Neuronal stem cell (in vitro differentiated cells): ENCODE data around the gene WDR54.

ENCODE experiments used
- DNase-seq: peaks from one replicate; pipeline ENCODE4 v3.0.0-alpha.2; 2013; ENCODE audit warnings: low spot score
- H2AFZ ChIP-seq: one replicate; pipeline ENCODE4 v1.6.1; 2013; ENCODE audit warnings: mild to moderate bottlenecking, low read length, inconsistent platforms
- H2AK5ac ChIP-seq: 2 replicates; pipeline ENCODE4 v1.6.1; 2013; ENCODE audit warnings: low read depth, mild to moderate bottlenecking, inconsistent platforms, low read length, moderate library complexity, mixed read lengths
- H2BK120ac ChIP-seq: 2 replicates; pipeline ENCODE4 v1.6.1; 2013; ENCODE audit warnings: low read depth, mild to moderate bottlenecking, inconsistent platforms, low read length, moderate library complexity, mixed read lengths
- H2BK12ac ChIP-seq: one replicate; pipeline ENCODE4 v1.6.1; 2013; ENCODE audit warnings: low read length, inconsistent platforms
- H2BK15ac ChIP-seq: 2 replicates; pipeline ENCODE4 v1.6.1; 2013; ENCODE audit warnings: mild to moderate bottlenecking, low read length, inconsistent platforms, mixed read lengths
- H2BK5ac ChIP-seq: one replicate; pipeline ENCODE4 v1.6.1; 2013; ENCODE audit warnings: inconsistent platforms, mild to moderate bottlenecking, low read length, moderate library complexity
- H3K14ac ChIP-seq: one replicate; pipeline ENCODE4 v1.6.1; 2013; ENCODE audit warnings: low read length, inconsistent platforms
- H3K18ac ChIP-seq: 2 replicates; pipeline ENCODE4 v1.6.1; 2013; ENCODE audit warnings: low read length, inconsistent platforms
- H3K23ac ChIP-seq: 2 replicates; pipeline ENCODE4 v1.6.1; 2013; ENCODE audit warnings: low read depth, mild to moderate bottlenecking, mixed read lengths, low read length, inconsistent platforms; ENCODE audit not compliant: poor library complexity
- H3K27ac ChIP-seq: replicated peaks from 3 replicates; pipeline ENCODE4 v1.5.1; 2013; ENCODE audit warnings: low read length, inconsistent platforms
- H3K27me3 ChIP-seq, 3 experiments: 2 replicates each; pipeline ENCODE4 v1.6.1; 2013; ENCODE audit warnings: low read length in 3 of 3, mild to moderate bottlenecking in 2 of 3, inconsistent platforms in 1 of 3, low read depth in 1 of 3, mixed read lengths in 1 of 3, moderate library complexity in 1 of 3; ENCODE audit not compliant: control insufficient read depth in 3 of 3, insufficient read depth in 3 of 3
- H3K36me3 ChIP-seq, 2 donors: replicated peaks in 1 of 2; 2 replicates each; pipeline ENCODE4 v1.6.1; 2013; ENCODE audit warnings: low read length in 2 of 2; ENCODE audit not compliant: control insufficient read depth in 2 of 2, insufficient read depth in 2 of 2
- H3K4ac ChIP-seq: 2 replicates; pipeline ENCODE4 v1.6.1; 2013; ENCODE audit warnings: inconsistent platforms, mild to moderate bottlenecking, low read length, moderate library complexity
- H3K4me1 ChIP-seq, 2 donors: 1 replicate in 1 of 2; 2 replicates in 1 of 2; pipeline ENCODE4 v1.6.1; 2013; ENCODE audit warnings: low read length in 2 of 2, low read depth in 1 of 2; ENCODE audit not compliant: control insufficient read depth in 2 of 2, insufficient read depth in 1 of 2
- H3K4me2 ChIP-seq: one replicate; pipeline ENCODE4 v1.6.1; 2013; ENCODE audit warnings: mild to moderate bottlenecking, low read length, inconsistent platforms; ENCODE audit not compliant: insufficient read depth, poor library complexity, severe bottlenecking
- H3K4me3 ChIP-seq, 2 donors: 2 replicates each; pipeline ENCODE4 v1.5.1; 2013; ENCODE audit warnings: low read length in 2 of 2, mild to moderate bottlenecking in 2 of 2, inconsistent platforms in 1 of 2, moderate library complexity in 1 of 2
- H3K79me1 ChIP-seq: one replicate; pipeline ENCODE4 v1.6.1; 2013; ENCODE audit warnings: low read depth, mild to moderate bottlenecking, inconsistent platforms, low read length, moderate library complexity
- H3K9ac ChIP-seq: one replicate; pipeline ENCODE4 v1.6.1; 2013; ENCODE audit warnings: mild to moderate bottlenecking, low read depth, low read length, inconsistent platforms; ENCODE audit not compliant: poor library complexity
- H3K9me3 ChIP-seq, 2 donors: replicated peaks in 1 of 2; 2 replicates each; pipeline versions ENCODE3 to v1.6.1; 2013; ENCODE audit warnings: low read length in 2 of 2, mild to moderate bottlenecking in 2 of 2, inconsistent platforms in 1 of 2, low read depth in 1 of 2, mixed read lengths in 1 of 2, moderate library complexity in 1 of 2; ENCODE audit not compliant: control insufficient read depth in 2 of 2, insufficient read depth in 1 of 2
- H4K8ac ChIP-seq: one replicate; pipeline ENCODE4 v1.6.1; 2013; ENCODE audit warnings: low read depth, mild to moderate bottlenecking, inconsistent platforms, low read length, moderate library complexity
- H4K91ac ChIP-seq: one replicate; pipeline ENCODE4 v1.6.1; 2013; ENCODE audit warnings: low read length, low read depth, mild to moderate bottlenecking, inconsistent platforms; ENCODE audit not compliant: poor library complexity
- WGBS, 2 donors: extraction: QIAGEN DNeasy Blood & Tissue Kit; methylation state at CpG; one replicate each; pipeline ENCODE4 v1.1.7; 2013; ENCODE audit warnings: missing lambda C conversion rate in 2 of 2, mixed read lengths in 1 of 2; ENCODE audit not compliant: insufficient read length in 2 of 2, insufficient replicate concordance in 1 of 2; ENCODE audit errors: extremely low coverage in 2 of 2; 5-methylcytosine and 5-hydroxymethylcytosine counted together

The WDR54 gene

DNA sequence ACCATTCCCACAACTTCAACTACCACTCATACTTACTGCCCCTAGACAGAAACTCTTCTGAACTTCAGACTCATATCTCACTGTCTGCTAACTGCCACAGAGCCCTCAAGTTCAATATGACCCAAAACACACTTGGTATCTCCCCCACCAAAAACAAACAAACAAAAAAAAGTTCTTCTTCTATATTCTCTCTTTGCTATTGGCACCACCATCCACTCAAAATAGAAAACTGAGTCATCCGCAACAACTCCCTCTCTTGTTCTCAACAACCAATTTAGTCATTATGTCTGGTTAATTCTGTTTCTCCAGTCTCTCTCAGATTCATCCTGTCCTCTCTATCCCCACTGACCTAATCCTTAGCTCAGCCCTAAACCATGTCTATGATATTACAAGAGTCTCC is 34.2 kb upstream of the WDR54 start:
- H3K9me3 ChIP-seq, result no peaks in the 10 kb centered on the region
- H3K18ac ChIP-seq, result no peak overlapping the region
- no peak overlapping the region for H4K8ac ChIP-seq
- H2BK120ac ChIP-seq, result no peak overlapping the region
- no peak overlapping the region for H2BK15ac ChIP-seq
- H3K14ac ChIP-seq, result no peak overlapping the region
- no CpG with 5 or more reads among the region's 1 CpG for WGBS, 2 donors
- no peak overlapping the region for H4K91ac ChIP-seq
- H3K23ac ChIP-seq, result no peak overlapping the region
- no peaks in the 10 kb centered on the region for H3K27me3 ChIP-seq
- H2BK12ac ChIP-seq, result no peak overlapping the region
- H3K4me3 ChIP-seq, result no peak overlapping the region
- H3K4me2 ChIP-seq, result no peak overlapping the region
- peaks cover 8 to 30% of the 10 kb centered on the region in 2 donors for H3K36me3 ChIP-seq
- no peak overlapping the region for H3K9ac ChIP-seq
- no peak overlapping the region for H2AFZ ChIP-seq
- peaks cover 1% of the 10 kb centered on the region for H3K79me1 ChIP-seq
- no peak overlapping the region for H3K4ac ChIP-seq
- no peak overlapping the region for H2AK5ac ChIP-seq
- H3K27ac ChIP-seq, result no peak overlapping the region
- DNase-seq, result no peak
- H2BK5ac ChIP-seq, result no peak overlapping the region
- peaks cover 4 to 18% of the 10 kb centered on the region in 2 donors for H3K4me1 ChIP-seq

GRCh38 chr2:74390606-74391005 is 30.9 kb upstream of the WDR54 start:
- no peak overlapping the region for H2BK15ac ChIP-seq
- peaks cover 4 to 11% of the 10 kb centered on the region in 2 donors for H3K4me1 ChIP-seq
- no peaks in the 10 kb centered on the region for H3K27me3 ChIP-seq
- H3K79me1 ChIP-seq, result peaks cover 1% of the 10 kb centered on the region
- no peaks in the 10 kb centered on the region for H3K9me3 ChIP-seq
- no peak overlapping the region for H4K91ac ChIP-seq
- peak overlapping the region; percentile 29 for H3K4me2 ChIP-seq
- DNase-seq, result no peak
- no peak overlapping the region for H2BK5ac ChIP-seq
- no peak overlapping the region for H3K9ac ChIP-seq
- no peak overlapping the region for H3K18ac ChIP-seq
- H2AK5ac ChIP-seq, result no peak overlapping the region
- no peak overlapping the region for H3K4ac ChIP-seq
- no peak overlapping the region for H2BK120ac ChIP-seq
- no peak overlapping the region for H3K23ac ChIP-seq
- H2AFZ ChIP-seq, result no peak overlapping the region
- peaks cover 0 to 5% of the 10 kb centered on the region in 2 donors for H3K36me3 ChIP-seq
- H3K27ac ChIP-seq, result no peak overlapping the region
- H3K4me3 ChIP-seq, result peak overlapping the region in 1 of 2 donors; percentile 65
- H2BK12ac ChIP-seq, result no peak overlapping the region
- H4K8ac ChIP-seq, result no peak overlapping the region
- WGBS, 2 donors, result no CpG with 5 or more reads among the region's 5 CpGs
- no peak overlapping the region for H3K14ac ChIP-seq

DNA sequence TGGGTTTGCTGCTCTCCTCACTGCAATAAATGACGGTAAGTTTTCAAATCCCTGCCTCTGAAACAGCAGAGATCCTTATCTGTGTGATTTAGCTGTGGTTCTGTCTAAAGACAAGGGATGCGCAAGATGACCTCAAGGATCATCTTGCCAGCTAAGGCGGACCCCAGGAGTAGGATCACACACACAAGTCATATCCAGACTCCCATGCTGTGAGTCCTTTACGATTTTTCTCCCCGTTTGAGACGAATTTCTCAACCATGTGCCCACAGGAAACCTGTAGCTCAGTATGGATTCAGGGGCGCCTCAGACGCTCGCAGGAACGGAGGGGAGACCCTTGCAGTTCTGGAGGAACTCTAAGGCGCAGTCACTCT is 30.3 kb upstream of the WDR54 start:
- Histone ChIP-seq H3K4ac (no peak overlapping the region), H3K4me1 (peaks cover 4 to 11% of the 10 kb centered on the region in 2 donors), H3K14ac (no peak overlapping the region), H2AK5ac (no peak overlapping the region), H4K91ac (no peak overlapping the region), H2AFZ (peak overlapping the region; percentile 95), H2BK120ac (no peak overlapping the region), H3K18ac (peak overlapping the region; percentile 91), H3K27me3 (no peaks in the 10 kb centered on the region), H3K79me1 (peaks cover 1% of the 10 kb centered on the region), H3K9ac (peak overlapping the region; percentile 75), H3K4me3 (peak overlapping the region; percentile 65 to 88), H3K36me3 (peaks cover 0 to 5% of the 10 kb centered on the region in 2 donors), H2BK15ac (no peak overlapping the region), H2BK12ac (no peak overlapping the region), H3K23ac (no peak overlapping the region), H4K8ac (no peak overlapping the region), H3K4me2 (peak overlapping the region; percentile 52), H2BK5ac (no peak overlapping the region), H3K27ac (no peak overlapping the region), H3K9me3 (no peaks in the 10 kb centered on the region)
- no peak for DNase-seq
- WGBS, 2 donors, result no CpG with 5 or more reads among the region's 11 CpGs

DNA sequence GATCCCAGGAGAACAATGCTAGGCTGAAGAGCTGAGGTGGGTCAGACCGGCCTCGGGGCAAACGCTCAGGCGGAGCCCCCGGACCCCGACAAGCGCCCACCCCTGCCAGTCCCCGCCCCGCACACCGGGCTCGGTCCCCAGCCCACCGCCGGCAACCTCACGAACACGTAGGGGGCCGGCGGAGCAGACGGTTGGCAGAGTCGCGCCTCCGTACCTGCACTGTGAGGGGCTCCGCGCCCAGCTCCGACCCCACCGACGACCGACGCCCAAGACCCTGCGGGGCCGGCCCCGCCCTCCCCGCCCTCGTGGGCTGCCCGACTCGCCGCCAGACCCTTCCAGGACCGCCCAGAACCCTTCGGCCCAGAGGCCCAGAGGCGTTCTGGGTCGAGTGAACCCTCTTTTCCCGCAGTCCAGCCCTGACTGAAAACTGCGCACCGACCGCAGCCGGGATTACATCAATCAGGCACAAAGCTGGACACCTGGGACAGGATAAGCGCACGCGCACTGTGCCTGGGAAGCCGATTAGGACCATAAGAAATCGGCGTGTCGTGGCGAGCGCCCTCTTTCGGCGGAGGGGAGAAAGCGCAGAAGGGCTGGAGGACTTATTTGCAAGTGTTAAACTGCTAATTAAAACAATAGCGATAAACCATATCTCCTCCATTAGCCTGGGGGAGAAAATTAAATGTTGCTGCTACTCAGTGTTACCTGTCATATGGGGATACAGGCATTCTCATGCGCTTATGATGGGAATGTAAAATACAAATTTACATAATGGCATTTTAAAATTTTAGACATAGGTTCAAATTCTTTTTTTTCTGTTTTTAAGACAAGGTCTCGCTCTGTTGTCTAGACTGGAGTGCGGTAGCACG is 29.7 kb upstream of the WDR54 start:
- peak overlapping the region; percentile 82 for H3K23ac ChIP-seq
- H3K36me3 ChIP-seq, result peaks cover 0 to 5% of the 10 kb centered on the region in 2 donors
- H2BK12ac ChIP-seq, result no peak overlapping the region
- no peak overlapping the region for H4K8ac ChIP-seq
- H3K4me1 ChIP-seq, result peaks cover 4 to 11% of the 10 kb centered on the region in 2 donors
- H2BK15ac ChIP-seq, result peak overlapping the region; percentile 76
- H3K27ac ChIP-seq, result peak overlapping the region; percentile 71
- H2AK5ac ChIP-seq, result no peak overlapping the region
- DNase-seq, result peak; percentile 96
- no peak overlapping the region for H2BK120ac ChIP-seq
- H3K4me2 ChIP-seq, result peak overlapping the region; percentile 79
- peak overlapping the region; percentile 90 for H3K9ac ChIP-seq
- H3K14ac ChIP-seq, result no peak overlapping the region
- peak overlapping the region; percentile 91 for H3K18ac ChIP-seq
- H3K27me3 ChIP-seq, result no peaks in the 10 kb centered on the region
- peak overlapping the region; percentile 65 to 88 for H3K4me3 ChIP-seq
- H3K9me3 ChIP-seq, result no peaks in the 10 kb centered on the region
- H3K4ac ChIP-seq, result no peak overlapping the region
- peaks cover 1% of the 10 kb centered on the region for H3K79me1 ChIP-seq
- H2AFZ ChIP-seq, result peak overlapping the region; percentile 95
- H2BK5ac ChIP-seq, result peak overlapping the region; percentile 91
- no peak overlapping the region for H4K91ac ChIP-seq
- WGBS, 2 donors, result no CpG with 5 or more reads among the region's 62 CpGs
